ENCODE measurements around the gene BOLA3.
"Not testable (repeated sequence)": the region's sequence is repeated elsewhere in the genome, so short reads cannot be mapped to it uniquely, and the experiment has no call there.

The BOLA3 gene

GRCh38 chr2:74148457-74149246 lies 940 bp upstream of the BOLA3 start:
- no peak for DNase-seq

- DNase-seq = peak in 1 of 2 experiments; percentile 26
Measured at GRCh38 chr2:74146929-74147726, 584 bp downstream of the BOLA3 start.

- peak in 1 of 2 experiments; percentile 6 for DNase-seq
Measured at GRCh38 chr2:74142340-74142739, 5.4 kb downstream of the BOLA3 start.

- DNase-seq = no peak
Measured at GRCh38 chr2:74138600-74139323, 8.9 kb downstream of the BOLA3 start.

- DNase-seq = no peak
Measured at GRCh38 chr2:74137651-74138599, 9.8 kb downstream of the BOLA3 start.

GRCh38 chr2:74131901-74132300 lies 15.8 kb downstream of the BOLA3 start:
- no peak for DNase-seq

GRCh38 chr2:74130211-74130995 lies 17.3 kb downstream of the BOLA3 start:
- no peak for DNase-seq

GRCh38 chr2:74128206-74128605 lies 19.5 kb downstream of the BOLA3 start:
- DNase-seq = no peak

GRCh38 chr2:74123955-74124354 lies 23.8 kb downstream of the BOLA3 start:
- DNase-seq = not testable (repeated sequence)

- not testable (repeated sequence) for DNase-seq
Measured at GRCh38 chr2:74121846-74122245, 25.9 kb downstream of the BOLA3 start.

- peak; percentile 75 to 85 for DNase-seq
Measured at GRCh38 chr2:74119912-74120825, 27.5 kb downstream of the BOLA3 start.

- DNase-seq = peak in 1 of 2 experiments; percentile 15
Measured at GRCh38 chr2:74119339-74119738, 28.4 kb downstream of the BOLA3 start.

GRCh38 chr2:74111380-74111779 lies 36.3 kb downstream of the BOLA3 start:
- DNase-seq = no peak

GRCh38 chr2:74110537-74110936 lies 37.2 kb downstream of the BOLA3 start:
- DNase-seq = no peak

GRCh38 chr2:74109551-74109950 lies 38.2 kb downstream of the BOLA3 start:
- DNase-seq = no peak

GRCh38 chr2:74107071-74107470 lies 40.6 kb downstream of the BOLA3 start:
- DNase-seq = no peak

- DNase-seq = no peak
Measured at GRCh38 chr2:74105413-74105812, 42.3 kb downstream of the BOLA3 start.

GRCh38 chr2:74104839-74105238 lies 42.9 kb downstream of the BOLA3 start:
- no peak for DNase-seq

- DNase-seq = no peak
Measured at GRCh38 chr2:74103763-74104162, 43.9 kb downstream of the BOLA3 start.

- DNase-seq = no peak
Measured at GRCh38 chr2:74102516-74102915, 45.2 kb downstream of the BOLA3 start.

All from SHP77 (cell line).